ENCODE measurements around the gene PGAM1.
"Not testable (repeated sequence)": the region's sequence is repeated elsewhere in the genome, so short reads cannot be mapped to it uniquely, and the experiment has no call there.

PGAM1 gene

DNA sequence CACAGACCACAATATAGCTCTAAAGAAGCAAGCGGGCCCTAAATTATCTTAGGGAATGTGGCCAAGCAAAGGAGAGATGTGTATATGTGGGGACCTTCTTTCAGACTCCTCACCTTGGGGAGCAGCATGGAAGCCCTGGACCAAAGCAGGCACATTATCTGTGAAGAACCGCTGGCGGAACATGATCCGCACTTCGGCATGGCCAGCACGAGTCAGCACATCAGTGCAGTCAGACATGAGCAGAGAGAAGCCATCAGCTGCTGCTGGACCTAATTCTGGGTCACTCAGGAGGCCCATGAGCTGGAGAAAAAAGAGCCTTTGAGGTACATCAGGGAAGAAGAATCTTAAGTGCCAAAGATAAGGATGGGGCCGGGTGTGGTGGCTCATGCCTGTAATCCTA, 33.9 kb downstream of the PGAM1 start:
- no peak for DNase-seq

DNA sequence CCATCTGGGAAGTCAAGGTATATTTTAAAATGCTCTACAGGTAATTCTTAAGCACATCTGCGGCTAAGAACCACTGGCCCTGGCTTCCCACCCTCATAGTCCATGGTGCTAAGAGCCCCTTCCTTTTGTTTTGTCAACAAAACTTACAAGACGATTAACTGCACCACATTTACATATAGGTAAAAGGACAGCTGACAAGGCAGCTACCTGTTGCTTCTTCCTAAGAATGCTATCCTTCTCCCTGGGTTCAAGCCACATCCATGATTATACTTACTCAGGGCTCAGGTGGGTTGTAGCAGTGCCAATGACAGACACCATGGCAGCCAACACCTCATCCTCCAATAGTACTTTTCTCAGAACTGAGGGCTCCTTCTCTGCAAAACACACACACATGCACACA, 36.3 kb downstream of the PGAM1 start:
- DNase-seq, result no peak

GRCh38 chr10:97463363-97464132, 37.6 kb downstream of the PGAM1 start:
- no peak for DNase-seq

DNA sequence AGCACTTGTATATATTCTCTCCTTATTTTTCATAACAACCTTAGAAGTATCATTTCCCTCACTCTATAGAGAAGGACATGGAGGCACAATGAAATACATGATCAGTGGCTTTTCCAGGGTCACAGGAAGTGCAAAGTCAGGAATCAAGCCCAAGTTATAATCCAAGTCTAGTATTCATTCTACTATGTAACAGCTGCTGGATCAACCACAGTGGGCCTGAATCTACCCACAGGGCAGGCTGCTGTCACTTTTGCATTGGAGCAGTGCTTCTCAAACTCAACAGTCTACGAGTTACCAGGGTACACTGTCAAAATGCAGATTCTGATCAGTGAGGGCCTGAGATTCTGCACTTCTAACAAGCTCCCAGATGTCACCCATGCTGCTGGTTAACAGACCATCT, 38.2 kb downstream of the PGAM1 start:
- no peak for DNase-seq

GRCh38 chr10:97465982-97466381, 40.0 kb downstream of the PGAM1 start:
- DNase-seq, result no peak

GRCh38 chr10:97466755-97467154, 40.8 kb downstream of the PGAM1 start:
- no peak for DNase-seq

DNA sequence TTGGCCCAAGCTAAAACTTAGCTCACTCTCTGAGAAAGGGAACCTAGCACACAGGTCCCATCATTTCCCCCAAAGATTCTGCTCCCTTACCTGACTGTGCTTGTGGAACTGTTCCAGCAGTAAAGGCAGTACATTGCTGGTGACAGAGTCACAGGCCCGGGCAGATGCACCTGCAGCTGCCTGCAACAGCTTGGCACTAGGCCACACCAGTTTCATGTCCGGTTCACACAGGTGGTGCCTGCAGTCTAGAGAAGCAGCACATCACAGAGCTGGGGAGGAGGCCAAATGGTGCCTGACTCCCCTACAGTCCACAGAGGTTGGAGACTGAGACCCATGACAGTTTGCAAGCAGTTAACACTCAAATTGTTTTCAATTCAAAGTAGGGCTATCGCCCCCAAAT, 42.2 kb downstream of the PGAM1 start:
- DNase-seq, result no peak

GRCh38 chr10:97468781-97469180, 42.8 kb downstream of the PGAM1 start:
- not testable (repeated sequence) for DNase-seq

DNA sequence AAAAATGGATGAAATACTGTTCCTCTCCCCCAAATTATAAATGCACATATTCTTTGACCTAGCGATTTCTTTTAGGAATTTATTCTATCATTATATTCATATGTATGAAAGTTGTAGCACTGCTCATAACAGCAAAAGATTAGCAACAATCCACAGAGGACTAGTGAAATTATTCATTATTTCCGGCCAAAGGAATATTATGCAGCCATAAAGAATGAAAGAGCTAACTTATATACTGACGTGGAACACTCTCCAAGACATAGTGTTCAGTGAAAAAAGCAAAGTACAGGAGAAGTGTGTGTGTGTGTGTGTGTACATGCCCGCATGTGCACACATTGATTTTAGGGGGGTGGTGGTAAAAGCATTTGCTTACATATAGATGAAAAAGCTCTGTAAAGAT, 48.9 kb downstream of the PGAM1 start:
- no peak for DNase-seq

- DNase-seq, result no peak
Observed at GRCh38 chr10:97475936-97476594, 50.1 kb downstream of the PGAM1 start.

GRCh38 chr10:97479410-97479809, 53.4 kb downstream of the PGAM1 start:
- not testable (repeated sequence) for DNase-seq

- no peak for DNase-seq
Observed at GRCh38 chr10:97479939-97480338, 53.9 kb downstream of the PGAM1 start.

- DNase-seq, result no peak
Observed at GRCh38 chr10:97481071-97481470, 55.1 kb downstream of the PGAM1 start.

- DNase-seq, result no peak
Observed at GRCh38 chr10:97482381-97482780, 56.4 kb downstream of the PGAM1 start.

Measured in activated gamma-delta T cell (primary cell).